SK-N-SH treated with all-trans-retinoic acid at 6 μM for 48 hours (cell line): ENCODE data around the gene TRMT11.

Source experiments
- ATAC-seq: fragments of 200-7000 bp; cut with Tn5 transposase; 3 replicates; pipeline ENCODE4 v1.9.1; 2020; ENCODE audit warnings: mild to moderate bottlenecking, moderate library complexity
- ARNTL ChIP-seq: fragments of 450-650 bp; formaldehyde crosslinking; IDR thresholded peaks from 2 replicates; pipeline ENCODE4 v1.5.0; 2020; ENCODE audit warnings: low read depth, mild to moderate bottlenecking, moderate library complexity, borderline replicate concordance
- BACH2 ChIP-seq: fragments of 250-450 bp; sonication (Bioruptor Pico); IDR thresholded peaks from 2 replicates; pipeline ENCODE4 v1.9.0; 2021; ENCODE audit warnings: mild to moderate bottlenecking, borderline replicate concordance
- CREB5 ChIP-seq: fragments of 250-450 bp; sonication (Bioruptor Pico); IDR thresholded peaks from 2 replicates; pipeline ENCODE4 v1.5.1; 2020; ENCODE audit warnings: low read depth, mild to moderate bottlenecking, moderate library complexity
- CSDC2 ChIP-seq: fragments of 250-450 bp; sonication (Bioruptor Pico); IDR thresholded peaks from 2 replicates; pipeline ENCODE4 v1.5.0; 2020; ENCODE audit warnings: mild to moderate bottlenecking, moderate library complexity
- ESRRG ChIP-seq: fragments of 250-450 bp; sonication (Bioruptor Pico); IDR thresholded peaks from 2 replicates; pipeline ENCODE4 v1.6.1; 2021; ENCODE audit warnings: mild to moderate bottlenecking
- ISL1 ChIP-seq: fragments of 250-450 bp; sonication (Bioruptor Pico); IDR thresholded peaks from 2 replicates; pipeline ENCODE4 v2.1.2; 2022; ENCODE audit warnings: mild to moderate bottlenecking, moderate library complexity
- OSR1 ChIP-seq: fragments of 250-450 bp; sonication (Bioruptor Pico); IDR thresholded peaks from 2 replicates; pipeline ENCODE4 v1.8.0; 2022; ENCODE audit warnings: moderate library complexity, mild to moderate bottlenecking, inconsistent platforms
- PATZ1 ChIP-seq: fragments of 250-450 bp; sonication (Bioruptor Pico); IDR thresholded peaks from 2 replicates; pipeline ENCODE4 v1.8.0; 2020; ENCODE audit warnings: mild to moderate bottlenecking, moderate library complexity, borderline replicate concordance
- POU6F1 ChIP-seq: fragments of 250-450 bp; sonication (Bioruptor Pico); IDR thresholded peaks from 2 replicates; pipeline ENCODE4 v1.8.0; 2021; ENCODE audit warnings: low read depth, mild to moderate bottlenecking, moderate library complexity, borderline replicate concordance
- PPARA ChIP-seq: fragments of 250-450 bp; sonication (Bioruptor Pico); IDR thresholded peaks from 2 replicates; pipeline ENCODE4 v1.5.0; 2020; ENCODE audit warnings: mild to moderate bottlenecking, borderline replicate concordance
- RARB ChIP-seq: fragments of 250-450 bp; sonication (Bioruptor Pico); IDR thresholded peaks from 2 replicates; pipeline ENCODE4 v1.8.0; 2021; ENCODE audit warnings: mild to moderate bottlenecking, moderate library complexity
- SNAI2 ChIP-seq: fragments of 250-450 bp; sonication (Bioruptor Pico); IDR thresholded peaks from 2 replicates; pipeline ENCODE4 v1.5.0; 2020; ENCODE audit warnings: mild to moderate bottlenecking, moderate library complexity
- TCF4 ChIP-seq: fragments of 250-450 bp; sonication (Bioruptor Pico); IDR thresholded peaks from 2 replicates; pipeline ENCODE4 v1.8.0; 2021; ENCODE audit warnings: mild to moderate bottlenecking, moderate library complexity, borderline replicate concordance
- TOX ChIP-seq: fragments of 250-450 bp; sonication (Bioruptor Pico); IDR thresholded peaks from 2 replicates; pipeline ENCODE4 v1.8.0; 2021; ENCODE audit warnings: mild to moderate bottlenecking, moderate library complexity, borderline replicate concordance
- TSHZ2 ChIP-seq: fragments of 250-450 bp; sonication (Bioruptor Pico); IDR thresholded peaks from 2 replicates; pipeline ENCODE4 v1.5.0; 2020; ENCODE audit warnings: mild to moderate bottlenecking, moderate library complexity
- ZFP3 ChIP-seq: fragments of 250-450 bp; sonication (Bioruptor Pico); IDR thresholded peaks from 2 replicates; pipeline ENCODE4 v1.5.0; 2020; ENCODE audit warnings: mild to moderate bottlenecking, moderate library complexity
- ZFP30 ChIP-seq: fragments of 450-650 bp; formaldehyde crosslinking; IDR thresholded peaks from 2 replicates; pipeline ENCODE4 v1.5.0; 2022; ENCODE audit warnings: mild to moderate bottlenecking, moderate library complexity
- ZNF565 ChIP-seq: fragments of 450-650 bp; formaldehyde crosslinking; conservative IDR thresholded peaks from 2 replicates; pipeline ENCODE4 v1.5.0; 2020; ENCODE audit warnings: low read depth, mild to moderate bottlenecking, moderate library complexity
- ZNF70 ChIP-seq: fragments of 450-650 bp; formaldehyde crosslinking; IDR thresholded peaks from 2 replicates; pipeline ENCODE4 v1.5.0; 2020; ENCODE audit warnings: mild to moderate bottlenecking, moderate library complexity
- ZNF8 ChIP-seq: fragments of 450-650 bp; formaldehyde crosslinking; IDR thresholded peaks from 2 replicates; pipeline ENCODE4 v1.5.0; 2020; ENCODE audit warnings: mild to moderate bottlenecking, moderate library complexity

TRMT11 gene

GRCh38 chr6:126067073-126067472 is 80.7 kb downstream of the TRMT11 start:
- TF ChIP-seq TOX (CRISPR knock-in tag) (no peak), ISL1 (CRISPR knock-in tag) (no peak), ESRRG (no peak), PPARA (no peak), PATZ1 (CRISPR knock-in tag) (no peak), RARB (CRISPR knock-in tag) (no peak), ZFP30 (CRISPR knock-in tag) (no peak), OSR1 (no peak), ARNTL (CRISPR knock-in tag) (no peak), SNAI2 (no peak)
- TF ChIP-seq, all 23 proteins: peak for 0
- ATAC-seq: no peak

GRCh38 chr6:126069449-126069848 is 83.1 kb downstream of the TRMT11 start:
- no peak for ATAC-seq
- TF ChIP-seq ZFP3 (CRISPR knock-in tag) (no peak), SNAI2 (no peak), PPARA (no peak), ZNF565 (CRISPR knock-in tag) (no peak), RARB (CRISPR knock-in tag) (no peak), POU6F1 (no peak), BACH2 (CRISPR knock-in tag) (no peak), CSDC2 (CRISPR knock-in tag) (no peak), ISL1 (CRISPR knock-in tag) (no peak), ARNTL (CRISPR knock-in tag) (no peak), TOX (CRISPR knock-in tag) (no peak), OSR1 (no peak), ZNF8 (CRISPR knock-in tag) (no peak)
- TF ChIP-seq, all 23 proteins: peak for 0

GRCh38 chr6:126071000-126071647 is 84.8 kb downstream of the TRMT11 start:
- ATAC-seq: peak; percentile 72
- TF ChIP-seq ISL1 (CRISPR knock-in tag): peak; percentile 53
- peak; percentile 43; the same call in 1 of the 2 replicates for TF ChIP-seq TCF4 (CRISPR knock-in tag)
- no peak for TF ChIP-seq BACH2 (CRISPR knock-in tag)
- TF ChIP-seq, all 23 proteins: peak for 2

GRCh38 chr6:126072172-126072571 is 85.8 kb downstream of the TRMT11 start:
- TF ChIP-seq CREB5 (CRISPR knock-in tag): no peak
- no peak for TF ChIP-seq TSHZ2 (CRISPR knock-in tag)
- TF ChIP-seq ZFP3 (CRISPR knock-in tag): no peak
- no peak for TF ChIP-seq ARNTL (CRISPR knock-in tag)
- TF ChIP-seq OSR1: no peak
- no peak for TF ChIP-seq CSDC2 (CRISPR knock-in tag)
- no peak for TF ChIP-seq PPARA
- no peak for TF ChIP-seq ZNF70 (CRISPR knock-in tag)
- TF ChIP-seq TCF4 (CRISPR knock-in tag): no peak
- ATAC-seq: no peak
